Glomerular endothelial cell (primary cell): ENCODE results near the gene LDLRAP1. TPM values are rescaled to one million over a fixed set of nuclear protein-coding genes. Genes with fewer than 3 reads are reported as not detected.

ENCODE experiments used
- DNase-seq: peaks from one replicate; pipeline ENCODE4 v3.0.0-alpha.2; 2011; ENCODE audit warnings: low read depth, low spot score; ENCODE audit errors: extremely low read depth
- total RNA-seq: library from RNA; depleted of rRNA; stranded (reverse); fragments of >200 nt; gene quantifications from 2 replicates; pipeline ENCODE4 v1.2.3, GENCODE V29; 2015

LDLRAP1 gene
- total RNA-seq, 1 donor from 2014 or later: 19.8 TPM

DNA sequence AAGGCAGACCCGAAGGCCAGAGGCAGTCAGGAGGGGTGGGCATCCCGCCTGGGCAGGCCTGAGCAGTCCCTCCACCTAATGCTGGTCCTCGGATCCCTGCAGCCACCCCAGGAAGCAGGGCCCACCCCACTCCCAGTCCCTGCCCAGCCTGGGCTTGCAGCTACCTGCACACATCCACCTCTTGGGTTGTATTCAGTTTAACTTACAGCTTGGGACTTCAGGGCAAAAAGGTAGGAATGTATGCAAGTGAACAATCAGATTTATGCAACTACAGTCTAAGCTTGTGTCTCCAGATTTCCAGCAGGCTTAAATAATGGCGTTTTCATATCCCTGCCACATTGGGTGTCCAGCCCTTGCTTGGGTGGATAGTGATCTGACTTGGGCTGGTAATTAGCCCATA lies 17.4 kb downstream of the LDLRAP1 start:
- no peak for DNase-seq

- DNase-seq: no peak
Measured at GRCh38 chr1:25561421-25562100, 18.2 kb downstream of the LDLRAP1 start.

GRCh38 chr1:25562101-25562927 lies 18.9 kb downstream of the LDLRAP1 start:
- no peak for DNase-seq

GRCh38 chr1:25562928-25563283 lies 19.5 kb downstream of the LDLRAP1 start:
- DNase-seq: no peak

- no peak for DNase-seq
Measured at GRCh38 chr1:25563330-25564215, 20.2 kb downstream of the LDLRAP1 start.

GRCh38 chr1:25564777-25565574 lies 21.6 kb downstream of the LDLRAP1 start:
- no peak for DNase-seq

DNA sequence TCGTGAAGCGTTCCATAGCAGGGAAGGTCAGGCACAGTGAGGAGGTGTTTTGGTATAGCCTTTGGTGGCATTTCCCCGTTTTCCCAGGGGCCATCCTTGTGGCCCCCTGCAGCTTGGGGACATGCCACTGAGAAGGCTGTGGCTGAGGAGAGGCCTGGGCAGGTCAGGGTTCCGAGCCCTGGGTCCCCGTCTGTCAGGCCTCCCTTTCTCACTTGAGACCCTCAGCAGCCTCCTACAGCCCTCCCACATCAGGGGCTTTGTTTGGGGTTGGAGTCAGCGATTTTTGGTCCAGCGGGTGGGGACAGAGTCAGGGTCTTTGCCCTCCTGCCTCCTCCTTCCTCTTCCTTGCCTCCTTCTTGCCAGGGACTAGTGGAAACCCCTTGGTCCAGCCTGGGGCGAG lies 22.2 kb downstream of the LDLRAP1 start:
- DNase-seq: no peak

DNA sequence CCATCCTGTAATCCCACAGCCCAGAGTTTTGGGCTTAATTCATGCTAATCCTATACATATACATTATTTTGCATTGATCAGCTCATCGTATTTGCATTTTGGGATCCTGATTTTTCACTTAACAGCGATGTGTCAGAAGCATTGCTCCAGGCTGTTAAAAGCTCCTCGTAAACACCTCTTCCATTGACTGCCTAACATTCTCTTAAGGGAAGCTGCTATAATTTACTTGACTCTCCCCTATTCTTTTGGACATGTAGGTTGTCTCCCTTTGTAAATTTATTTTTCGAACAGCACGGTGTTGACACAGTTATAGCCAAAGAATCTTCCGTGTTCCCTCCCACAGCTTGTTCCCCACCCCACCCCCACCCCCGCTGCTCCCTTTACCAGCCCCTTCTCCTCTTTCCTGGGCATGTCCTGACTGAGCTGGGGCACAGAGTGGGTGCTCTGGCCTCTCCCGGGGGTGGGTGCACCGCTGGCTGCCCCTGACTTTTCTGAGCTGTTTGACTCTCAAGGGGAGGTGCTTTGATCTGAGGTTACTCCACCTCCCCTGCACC lies 22.8 kb downstream of the LDLRAP1 start:
- DNase-seq: no peak

GRCh38 chr1:25566730-25567341 lies 23.4 kb downstream of the LDLRAP1 start:
- DNase-seq: no peak

- DNase-seq: no peak
Measured at GRCh38 chr1:25567710-25568089, 24.3 kb downstream of the LDLRAP1 start.

DNA sequence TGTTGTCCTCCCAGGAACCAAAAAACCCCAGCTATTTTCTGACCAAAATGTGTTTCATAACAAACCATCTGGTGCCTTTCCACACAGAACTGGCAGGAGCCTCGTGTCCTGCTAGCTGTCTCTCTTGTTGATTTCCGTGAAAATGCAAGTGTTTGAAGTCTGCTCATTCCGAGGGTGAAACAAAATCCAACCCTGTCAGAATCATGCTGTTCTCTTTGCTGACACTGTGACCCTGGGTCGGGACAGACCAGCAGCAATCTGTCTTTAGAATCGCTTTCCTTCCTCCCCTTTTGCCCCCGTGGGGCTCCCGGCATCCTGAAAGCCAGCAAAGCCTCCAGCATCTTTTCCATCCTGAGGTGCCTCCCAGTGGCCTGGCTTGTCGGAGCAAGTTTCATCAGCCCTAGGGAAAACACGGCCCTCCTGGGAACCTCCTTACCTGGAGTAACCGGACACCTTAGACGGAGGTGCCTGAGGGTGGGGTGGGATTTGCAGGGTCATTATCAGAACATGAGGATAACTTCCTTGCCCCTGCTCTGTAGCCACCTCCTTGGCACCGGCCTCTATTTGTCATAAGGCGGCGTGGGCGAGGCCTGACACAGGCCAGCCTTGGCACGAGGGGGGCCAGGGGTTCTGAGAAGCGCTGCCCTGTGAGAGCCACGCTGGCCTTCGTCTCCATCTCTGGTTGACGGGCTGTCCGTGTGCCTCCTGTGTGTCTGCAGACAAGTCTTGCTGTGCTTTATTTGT lies 24.9 kb downstream of the LDLRAP1 start:
- DNase-seq: no peak

- no peak for DNase-seq
Measured at GRCh38 chr1:25568834-25569596, 25.6 kb downstream of the LDLRAP1 start.

DNA sequence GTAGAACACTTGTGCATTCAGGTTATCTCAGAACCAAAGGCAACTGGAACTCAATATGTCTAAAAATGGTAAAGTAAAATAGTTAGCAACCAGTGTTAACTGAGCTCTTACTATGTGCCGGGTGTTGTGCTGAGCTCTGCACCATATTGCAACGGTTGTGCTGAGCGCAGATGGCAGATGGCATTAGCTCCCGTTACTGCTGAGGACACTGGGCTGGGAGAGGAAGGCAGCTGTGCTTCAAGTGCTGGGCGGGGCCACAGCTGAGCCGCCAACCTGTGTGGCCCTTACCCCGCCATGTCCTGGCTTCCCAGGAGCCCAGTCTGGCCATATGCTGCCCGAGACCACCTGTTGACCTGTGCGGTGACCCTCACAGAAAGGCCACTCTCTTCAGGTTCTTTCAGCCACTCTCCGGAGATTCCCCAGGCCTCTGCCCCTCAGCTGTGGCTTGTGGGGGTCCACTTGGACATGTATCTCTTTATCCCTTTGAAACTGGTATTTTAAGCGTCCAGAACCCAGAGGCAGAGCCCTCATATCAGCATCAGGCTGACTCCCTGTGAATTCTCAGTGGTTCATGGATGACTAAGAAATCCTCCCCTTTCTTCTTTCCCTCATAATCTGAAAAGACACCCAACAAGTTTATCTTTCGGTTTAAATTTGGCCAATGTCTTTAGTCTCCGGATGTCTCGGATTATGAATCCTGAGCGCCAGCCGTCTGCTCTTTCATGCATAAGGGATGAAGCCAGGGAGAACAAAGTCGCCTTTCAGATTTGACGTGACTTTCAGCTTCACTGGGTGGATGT lies 26.4 kb downstream of the LDLRAP1 start:
- no peak for DNase-seq

- no peak for DNase-seq
Measured at GRCh38 chr1:25570798-25571521, 27.6 kb downstream of the LDLRAP1 start.

DNA sequence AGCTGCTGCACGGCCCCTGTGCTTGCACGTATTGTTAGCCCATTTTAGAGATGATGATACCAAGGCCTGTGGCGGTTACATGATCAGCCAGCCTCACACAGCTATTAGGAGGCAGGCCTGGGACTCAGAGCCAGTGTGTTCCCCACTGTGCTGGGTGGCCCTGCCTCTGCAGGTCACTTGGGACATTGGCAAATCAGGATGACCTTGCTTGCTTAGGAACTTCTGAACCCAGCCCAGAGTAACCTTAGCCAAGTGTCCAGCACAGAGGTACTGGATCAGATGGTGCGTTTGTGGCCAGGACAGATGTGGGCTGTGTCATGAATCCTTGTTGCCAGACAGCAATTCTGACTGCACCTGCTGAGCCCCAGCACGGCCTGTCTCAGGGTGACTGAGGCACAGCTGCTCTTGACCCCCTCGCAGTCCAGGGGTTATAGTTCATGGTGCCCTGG lies 28.1 kb downstream of the LDLRAP1 start:
- DNase-seq: no peak

- DNase-seq: no peak
Measured at GRCh38 chr1:25572107-25572506, 28.7 kb downstream of the LDLRAP1 start.
